A549 (cell line): ENCODE data around the gene ECSCR. TPM values are rescaled to one million over a fixed set of nuclear protein-coding genes. Genes with fewer than 3 reads are reported as not detected.

Source experiments
- ATAC-seq, 2 experiments: fragments of 200-7000 bp in 1 of 2; fragments of >200 bp in 1 of 2; cut with Nextera tagmentation in 1 of 2; cut with Tn5 transposase in 1 of 2; 3 replicates each; pipeline versions ENCODE4 v1.8.0 to v1.9.1; 2018 to 2020; ENCODE audit warnings: mild to moderate bottlenecking in 1 of 2, moderate library complexity in 1 of 2
- CTCF ChIA-PET: fragments of 300-600 bp; sonication (Branson Sonifier 250); formaldehyde crosslinking; extraction: SDS; loops from one replicate; lab custom pipeline; 2021; ENCODE audit warnings: antibody characterized with exemption, inconsistent platforms; lab: Yijun Ruan, JAX
- POLR2A ChIA-PET: fragments of 350-600 bp; formaldehyde crosslinking; extraction: SDS; loops from one replicate; lab custom pipeline; 2021; ENCODE audit warnings: antibody characterized with exemption, inconsistent platforms; lab: Yijun Ruan, JAX
- DNase-seq, 2 experiments: peaks; one replicate each; pipeline versions ENCODE4 v3.0.0 to v3.0.0-alpha.2; 2011 to 2016; ENCODE audit warnings: low read depth in 1 of 2, low spot score in 1 of 2
- FAIRE-seq: peaks from 2 replicates; lab custom pipeline; 2011; peaks lifted over from hg19 to GRCh38; lab: Jason Lieb, UNC
- H3K27ac ChIP-seq, 2 experiments: fragments of >200 bp; sonication (Bioruptor Twin); formaldehyde crosslinking; 3 replicates each; pipeline ENCODE4 v1.5.1; 2016 to 2017
- H3K4me1 ChIP-seq: fragments of >200 bp; sonication (Bioruptor Twin); formaldehyde crosslinking; 3 replicates; pipeline ENCODE4 v1.6.1; 2016
- H3K4me2 ChIP-seq: fragments of >200 bp; sonication (Bioruptor Twin); formaldehyde crosslinking; 3 replicates; pipeline ENCODE4 v1.6.1; 2016
- H3K4me3 ChIP-seq: fragments of >200 bp; sonication (Bioruptor Twin); formaldehyde crosslinking; 3 replicates; pipeline ENCODE4 v1.5.1; 2016
- H3K9me3 ChIP-seq: fragments of >200 bp; sonication (Bioruptor Twin); formaldehyde crosslinking; 3 replicates; pipeline ENCODE4 v1.6.1; 2016
- CEBPB ChIP-seq, 2 experiments: fragments of >200 bp in 1 of 2; sonication (Bioruptor Twin) in 1 of 2; formaldehyde crosslinking in 1 of 2; IDR thresholded peaks; 2 replicates each; pipeline ENCODE4 v1.6.1; 2012 to 2016
- CHD4 ChIP-seq: fragments of 200-600 bp; sonication (generic); IDR thresholded peaks from 2 replicates; pipeline ENCODE4 v1.6.1; 2016; ENCODE audit warnings: antibody characterized with exemption, mild to moderate bottlenecking, borderline replicate concordance
- EP300 ChIP-seq, 2 experiments: fragments of >200 bp; sonication (Bioruptor Twin); formaldehyde crosslinking; IDR thresholded peaks; 2 replicates in 1 of 2; 3 replicates in 1 of 2; pipeline ENCODE4 v1.6.1; 2016 to 2017
- FOSB ChIP-seq: fragments of 250-450 bp; sonication (Bioruptor Pico); IDR thresholded peaks from 2 replicates; pipeline ENCODE4 v1.5.0; 2020; ENCODE audit warnings: mild to moderate bottlenecking, moderate library complexity
- FOXS1 ChIP-seq: fragments of 250-450 bp; sonication (Bioruptor Pico); IDR thresholded peaks from 2 replicates; pipeline ENCODE4 v1.5.0; 2020; ENCODE audit warnings: mild to moderate bottlenecking, moderate library complexity
- GATA3 ChIP-seq: IDR thresholded peaks from 2 replicates; pipeline ENCODE4 v1.6.1; 2012; ENCODE audit warnings: borderline replicate concordance
- HOXB5 ChIP-seq: fragments of 250-450 bp; sonication (Bioruptor Pico); IDR thresholded peaks from 2 replicates; pipeline ENCODE4 v1.5.0; 2020; ENCODE audit warnings: mild to moderate bottlenecking, moderate library complexity
- KDM1A ChIP-seq: fragments of 200-600 bp; sonication (generic); IDR thresholded peaks from 2 replicates; pipeline ENCODE4 v1.6.1; 2016; ENCODE audit warnings: low read depth, mild to moderate bottlenecking
- MAFK ChIP-seq: fragments of 450-650 bp; IDR thresholded peaks from 2 replicates; pipeline ENCODE4 v1.6.1; 2014; ENCODE audit not compliant: partially characterized antibody
- MYC ChIP-seq: IDR thresholded peaks from 2 replicates; pipeline ENCODE4 v1.6.1; 2012; ENCODE audit warnings: mild to moderate bottlenecking, inconsistent platforms, low read length, improper control_type of control experiment, borderline replicate concordance
- NPAS2 ChIP-seq: fragments of 250-450 bp; sonication (Bioruptor Pico); IDR thresholded peaks from 2 replicates; pipeline ENCODE4 v1.8.0; 2022; ENCODE audit warnings: mild to moderate bottlenecking, moderate library complexity, borderline replicate concordance
- PHF8 ChIP-seq: fragments of 200-600 bp; sonication (generic); IDR thresholded peaks from 2 replicates; pipeline ENCODE4 v1.6.1; 2016; ENCODE audit warnings: low read depth, mild to moderate bottlenecking, antibody characterized with exemption, moderate library complexity, borderline replicate concordance
- POLR2A ChIP-seq: IDR thresholded peaks from 2 replicates; pipeline ENCODE4 v1.6.1; 2012; ENCODE audit warnings: mild to moderate bottlenecking, low read length
- RAD21 ChIP-seq, 2 experiments: fragments of >200 bp in 1 of 2; sonication (Bioruptor Twin) in 1 of 2; formaldehyde crosslinking in 1 of 2; IDR thresholded peaks in 1 of 2; conservative IDR thresholded peaks in 1 of 2; 2 replicates in 1 of 2; 3 replicates in 1 of 2; pipeline ENCODE4 v1.6.1; 2012 to 2018; ENCODE audit warnings: inconsistent platforms in 1 of 2
- RFX5 ChIP-seq: fragments of 450-650 bp; IDR thresholded peaks from 2 replicates; pipeline ENCODE4 v1.7.1; 2014; ENCODE audit warnings: antibody characterized with exemption, mild to moderate bottlenecking, moderate library complexity
- TFCP2L1 ChIP-seq: fragments of 250-450 bp; sonication (Bioruptor Pico); IDR thresholded peaks from 2 replicates; pipeline ENCODE4 v1.5.0; 2021; ENCODE audit warnings: mild to moderate bottlenecking
- TP53 ChIP-seq: fragments of 250-450 bp; sonication (Bioruptor Pico); IDR thresholded peaks from 2 replicates; pipeline ENCODE4 v1.5.0; 2021; ENCODE audit warnings: mild to moderate bottlenecking, moderate library complexity
- WGBS: methylation state at CpG from one replicate; pipeline ENCODE4 v1.1.6; 2017; ENCODE audit errors: missing lambda C conversion rate; 5-methylcytosine and 5-hydroxymethylcytosine counted together
- polyA plus RNA-seq, 4 experiments: library from polyadenylated mRNA; depleted of rRNA in 3 of 4; stranded (reverse); fragments of >200 nt; fragmentation: RNase III in 1 of 4; extraction: RNeasy Plus Mini Kit Qiagen cat#74134 plus additional on column Dnase treatment in 1 of 4; gene quantifications; 2 replicates in 3 of 4; 3 replicates in 1 of 4; pipeline ENCODE4 v1.2.3, GENCODE V29; 2011 to 2017
- TF ChIP-seq, protein P1 (sequence below): fragments of >200 bp; sonication (Bioruptor Twin); formaldehyde crosslinking; IDR thresholded peaks from 3 replicates; pipeline ENCODE4 v1.5.1; 2016
- TF ChIP-seq, protein P2 (sequence below): fragments of 450-650 bp; IDR thresholded peaks from 2 replicates; pipeline ENCODE4 v1.6.1; 2014; ENCODE audit warnings: antibody characterized with exemption
- TF ChIP-seq, protein P3 (sequence below): IDR thresholded peaks from 2 replicates; pipeline ENCODE4 v1.6.1; 2012
- TF ChIP-seq, protein P4 (sequence below): IDR thresholded peaks from 2 replicates; pipeline ENCODE4 v1.6.1; 2012; ENCODE audit warnings: low read depth, borderline replicate concordance
- TF ChIP-seq, protein P5 (sequence below): fragments of 250-450 bp; sonication (Bioruptor Pico); IDR thresholded peaks from 2 replicates; pipeline ENCODE4 v1.5.0; 2020; ENCODE audit warnings: low read depth, mild to moderate bottlenecking, moderate library complexity

ECSCR gene
- polyA plus RNA-seq, 2 of the 4 experiments (the other 2 are of a cell fraction), result not detected

DNA sequence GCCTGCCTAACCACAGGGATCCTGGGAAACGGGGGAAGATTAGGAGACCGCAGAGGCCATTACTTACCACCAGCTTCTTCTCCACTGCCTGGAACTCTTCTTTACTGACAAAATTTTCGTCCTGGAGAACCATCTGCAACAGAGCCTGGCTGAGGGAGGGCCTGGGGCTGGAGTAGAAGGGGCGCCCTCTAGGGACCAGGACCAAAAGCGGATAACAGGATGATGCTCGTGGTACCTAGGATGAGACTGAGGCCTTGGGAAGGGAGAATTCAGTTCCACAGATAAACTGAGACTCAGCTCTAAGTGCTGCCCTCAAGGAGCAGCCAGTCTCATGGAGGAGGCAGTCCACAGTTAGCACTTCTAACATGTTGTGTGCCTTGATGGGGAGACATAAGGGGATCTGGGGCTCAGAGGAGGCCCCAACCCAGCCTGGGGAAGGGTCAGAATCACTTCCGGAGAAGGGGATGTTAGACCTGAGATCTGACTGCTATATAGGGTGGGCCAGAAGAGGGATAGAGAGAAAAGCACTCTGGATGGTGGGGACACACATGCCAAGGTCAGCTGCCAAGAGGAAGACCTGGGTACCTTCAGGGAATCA lies 59.9 kb downstream of the ECSCR start:
- peak; percentile 38 to 53; a peak in 3 of 6 replicates for ATAC-seq
- peak in 1 of 2 experiments; percentile 52; a peak in 2 of 5 replicates for TF ChIP-seq RAD21 (conservative IDR thresholded peaks at IDR 0.05 in 1 of 2, IDR thresholded peaks at IDR 0.05 in 1 of 2)
- TF ChIP-seq CEBPB (IDR thresholded peaks at IDR 0.05), result no peak
- TF ChIP-seq, protein P1, sequence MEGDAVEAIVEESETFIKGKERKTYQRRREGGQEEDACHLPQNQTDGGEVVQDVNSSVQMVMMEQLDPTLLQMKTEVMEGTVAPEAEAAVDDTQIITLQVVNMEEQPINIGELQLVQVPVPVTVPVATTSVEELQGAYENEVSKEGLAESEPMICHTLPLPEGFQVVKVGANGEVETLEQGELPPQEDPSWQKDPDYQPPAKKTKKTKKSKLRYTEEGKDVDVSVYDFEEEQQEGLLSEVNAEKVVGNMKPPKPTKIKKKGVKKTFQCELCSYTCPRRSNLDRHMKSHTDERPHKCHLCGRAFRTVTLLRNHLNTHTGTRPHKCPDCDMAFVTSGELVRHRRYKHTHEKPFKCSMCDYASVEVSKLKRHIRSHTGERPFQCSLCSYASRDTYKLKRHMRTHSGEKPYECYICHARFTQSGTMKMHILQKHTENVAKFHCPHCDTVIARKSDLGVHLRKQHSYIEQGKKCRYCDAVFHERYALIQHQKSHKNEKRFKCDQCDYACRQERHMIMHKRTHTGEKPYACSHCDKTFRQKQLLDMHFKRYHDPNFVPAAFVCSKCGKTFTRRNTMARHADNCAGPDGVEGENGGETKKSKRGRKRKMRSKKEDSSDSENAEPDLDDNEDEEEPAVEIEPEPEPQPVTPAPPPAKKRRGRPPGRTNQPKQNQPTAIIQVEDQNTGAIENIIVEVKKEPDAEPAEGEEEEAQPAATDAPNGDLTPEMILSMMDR, result peak; percentile 58
- TF ChIP-seq, all 56 proteins: peak for 2
- FAIRE-seq, result no peak
- ChIA-PET POLR2A (interaction anchor here (0.9 kb wide), 1 partner anchor 10 kb away, joined by 3 read pairs; no protein-coding TSS in a partner anchor), CTCF (interaction anchor here (0.9 to 6.1 kb wide), 7 partner anchors 9 to 114 kb away, joined by 3 to 48 read pairs (median 5); partner anchors contain the start of gene PAIP2)
- H3K4me3 ChIP-seq, result no peak overlapping the region
- no peaks in the 10 kb centered on the region for H3K9me3 ChIP-seq
- peak overlapping the region; percentile 71 for H3K4me2 ChIP-seq
- WGBS, result 55% methylated on average over 7 of the region's 7 CpGs
- peaks cover 18% of the 10 kb centered on the region for H3K4me1 ChIP-seq
- DNase-seq, result peak; percentile 63 to 72
- peak overlapping the region in 1 of 2 experiments; percentile 91; a peak in 1 of 6 replicates for H3K27ac ChIP-seq

DNA sequence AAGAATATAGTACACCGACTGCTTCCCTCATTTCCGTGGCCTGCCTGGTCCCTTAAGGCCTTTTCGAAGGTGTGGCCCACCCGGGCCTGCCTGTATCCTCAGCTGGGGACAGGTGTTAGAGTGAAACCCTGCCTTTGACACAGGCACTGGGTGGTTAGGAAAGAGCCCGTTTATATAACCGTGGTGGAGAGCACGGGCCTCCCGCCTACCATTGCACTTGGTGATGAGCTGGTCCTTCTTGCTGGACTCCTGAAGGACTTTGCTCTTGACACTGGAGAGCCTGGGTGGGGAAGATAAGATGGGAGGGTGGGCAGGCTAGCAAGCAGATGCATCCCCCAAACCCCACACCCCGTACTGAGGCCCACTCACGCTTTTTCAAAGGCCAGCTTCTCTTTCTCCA lies 61.0 kb downstream of the ECSCR start:
- ATAC-seq, result no peak
- Histone ChIP-seq H3K4me3 (no peak overlapping the region), H3K4me1 (peaks cover 18% of the 10 kb centered on the region), H3K27ac (no peak overlapping the region), H3K4me2 (no peak overlapping the region), H3K9me3 (no peaks in the 10 kb centered on the region)
- no peak for FAIRE-seq
- DNase-seq, result no peak
- TF ChIP-seq MAFK (no peak), POLR2A (no peak), CHD4 (no peak), RFX5 (no peak), GATA3 (no peak), FOXS1 (CRISPR knock-in tag) (no peak)
- TF ChIP-seq, protein P2, sequence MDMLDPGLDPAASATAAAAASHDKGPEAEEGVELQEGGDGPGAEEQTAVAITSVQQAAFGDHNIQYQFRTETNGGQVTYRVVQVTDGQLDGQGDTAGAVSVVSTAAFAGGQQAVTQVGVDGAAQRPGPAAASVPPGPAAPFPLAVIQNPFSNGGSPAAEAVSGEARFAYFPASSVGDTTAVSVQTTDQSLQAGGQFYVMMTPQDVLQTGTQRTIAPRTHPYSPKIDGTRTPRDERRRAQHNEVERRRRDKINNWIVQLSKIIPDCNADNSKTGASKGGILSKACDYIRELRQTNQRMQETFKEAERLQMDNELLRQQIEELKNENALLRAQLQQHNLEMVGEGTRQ, result no peak
- TF ChIP-seq, protein P3, sequence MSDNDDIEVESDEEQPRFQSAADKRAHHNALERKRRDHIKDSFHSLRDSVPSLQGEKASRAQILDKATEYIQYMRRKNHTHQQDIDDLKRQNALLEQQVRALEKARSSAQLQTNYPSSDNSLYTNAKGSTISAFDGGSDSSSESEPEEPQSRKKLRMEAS, result no peak
- TF ChIP-seq, protein P4, sequence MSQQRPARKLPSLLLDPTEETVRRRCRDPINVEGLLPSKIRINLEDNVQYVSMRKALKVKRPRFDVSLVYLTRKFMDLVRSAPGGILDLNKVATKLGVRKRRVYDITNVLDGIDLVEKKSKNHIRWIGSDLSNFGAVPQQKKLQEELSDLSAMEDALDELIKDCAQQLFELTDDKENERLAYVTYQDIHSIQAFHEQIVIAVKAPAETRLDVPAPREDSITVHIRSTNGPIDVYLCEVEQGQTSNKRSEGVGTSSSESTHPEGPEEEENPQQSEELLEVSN, result no peak
- WGBS, result 83% methylated on average over 10 of the region's 10 CpGs
- ChIA-PET CTCF (interaction anchor here (0.9 to 2.5 kb wide), 4 partner anchors 8 to 21 kb away, joined by 3 to 16 read pairs (median 4); no protein-coding TSS in a partner anchor), POLR2A (interaction anchor here (0.6 to 0.9 kb wide), 2 partner anchors 9 to 90 kb away, joined by 3 to 4 read pairs; no protein-coding TSS in a partner anchor)

DNA sequence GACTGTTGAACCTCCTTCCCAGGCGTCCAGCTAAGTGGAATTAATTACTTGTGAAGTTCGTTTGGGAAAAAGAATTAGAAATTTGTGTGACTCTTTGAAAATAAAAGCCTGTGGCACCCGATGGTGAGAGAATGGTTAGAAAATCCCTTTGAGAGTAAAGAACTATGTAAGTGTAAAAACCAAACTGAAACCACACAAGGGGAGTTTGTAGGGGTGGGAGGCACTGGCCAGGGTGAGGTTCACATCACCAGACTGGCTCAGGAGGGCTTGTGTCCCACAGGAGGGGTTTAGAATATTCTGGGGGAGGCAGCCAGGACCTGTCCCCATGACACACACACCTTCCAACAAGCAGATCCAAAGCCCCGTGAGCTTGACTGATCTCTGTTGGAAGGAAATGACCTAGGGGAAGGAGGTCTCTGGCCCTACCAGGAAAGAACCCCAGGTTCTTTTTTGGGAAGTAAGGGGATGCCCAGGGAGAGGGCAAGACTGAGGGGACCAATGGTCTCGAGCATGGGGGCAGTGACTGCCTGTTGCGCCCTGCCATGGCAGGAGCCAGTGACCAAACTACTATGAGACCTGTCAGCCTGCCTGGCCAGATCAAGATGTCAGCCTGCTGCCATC lies 62.9 kb downstream of the ECSCR start:
- Histone ChIP-seq H3K4me1 (peaks cover 26% of the 10 kb centered on the region), H3K9me3 (no peaks in the 10 kb centered on the region), H3K4me3 (no peak overlapping the region), H3K27ac (no peak overlapping the region), H3K4me2 (no peak overlapping the region)
- no peak for FAIRE-seq
- WGBS, result 76% methylated on average over 6 of the region's 6 CpGs
- TF ChIP-seq MYC (no peak), KDM1A (no peak), FOSB (no peak), EP300 (IDR thresholded peaks at IDR 0.05) (no peak), NPAS2 (CRISPR knock-in tag) (no peak), TFCP2L1 (no peak), TP53 (no peak), HOXB5 (CRISPR knock-in tag) (no peak), PHF8 (no peak)
- TF ChIP-seq, protein P5, sequence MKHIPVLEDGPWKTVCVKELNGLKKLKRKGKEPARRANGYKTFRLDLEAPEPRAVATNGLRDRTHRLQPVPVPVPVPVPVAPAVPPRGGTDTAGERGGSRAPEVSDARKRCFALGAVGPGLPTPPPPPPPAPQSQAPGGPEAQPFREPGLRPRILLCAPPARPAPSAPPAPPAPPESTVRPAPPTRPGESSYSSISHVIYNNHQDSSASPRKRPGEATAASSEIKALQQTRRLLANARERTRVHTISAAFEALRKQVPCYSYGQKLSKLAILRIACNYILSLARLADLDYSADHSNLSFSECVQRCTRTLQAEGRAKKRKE, result no peak
- TF ChIP-seq, protein P4, result no peak
- ChIA-PET POLR2A (interaction anchor here (0.7 kb wide), 1 partner anchor 126 kb away, joined by 4 read pairs; no protein-coding TSS in a partner anchor), CTCF (no interaction called here)
- ATAC-seq, result no peak
- DNase-seq, result no peak
